Esophagus (tissue), 2 donors: ENCODE data around the gene TTC28. TPM values are rescaled to one million over a fixed set of nuclear protein-coding genes. Genes with fewer than 3 reads are reported as not detected.
A peak's percentile ranks its signal among the peaks of the same experiment; 100 is the strongest.

Experiments
- H3K27ac ChIP-seq, 2 donors: one replicate each; pipeline ENCODE4 v1.5.1; 2013; ENCODE audit warnings: low read depth in 2 of 2, mild to moderate bottlenecking in 2 of 2, inconsistent platforms in 1 of 2, low read length in 1 of 2, moderate library complexity in 1 of 2
- H3K27me3 ChIP-seq, 2 donors: one replicate each; pipeline ENCODE4 v1.6.1; 2013; ENCODE audit warnings: low read length in 2 of 2, control low read depth in 1 of 2, mild to moderate bottlenecking in 1 of 2; ENCODE audit not compliant: insufficient read depth in 2 of 2, control insufficient read depth in 1 of 2
- H3K36me3 ChIP-seq, 2 donors: one replicate each; pipeline ENCODE4 v1.6.1; 2013; ENCODE audit warnings: low read length in 1 of 2; ENCODE audit not compliant: control insufficient read depth in 2 of 2, insufficient read depth in 2 of 2
- H3K4me1 ChIP-seq, 2 donors: one replicate each; pipeline ENCODE4 v1.6.1; 2013; ENCODE audit warnings: low read length in 1 of 2; ENCODE audit not compliant: control insufficient read depth in 2 of 2, insufficient read depth in 2 of 2
- H3K4me3 ChIP-seq, 2 donors: one replicate each; pipeline ENCODE4 v1.5.1; 2013; ENCODE audit warnings: low read length in 2 of 2, mild to moderate bottlenecking in 2 of 2, low read depth in 1 of 2, moderate library complexity in 1 of 2
- H3K9me3 ChIP-seq, 2 donors: one replicate each; pipeline ENCODE4 v1.6.1; 2013; ENCODE audit warnings: mild to moderate bottlenecking in 2 of 2, low read depth in 1 of 2, low read length in 1 of 2, moderate library complexity in 1 of 2; ENCODE audit not compliant: control insufficient read depth in 2 of 2, insufficient read depth in 1 of 2
- WGBS, 2 donors: extraction: QIAGEN DNeasy Blood & Tissue Kit; methylation state at CpG; one replicate each; pipeline ENCODE4 v1.1.7; 2013; 5-methylcytosine and 5-hydroxymethylcytosine counted together
- polyA plus RNA-seq, 2 donors: library from polyadenylated mRNA; stranded (reverse); fragments of 200-250 nt; gene quantifications; one replicate each; pipeline ENCODE4 v1.2.3, GENCODE V29; 2013
- donor health status: healthy with polysubstance abuse.
- donor health status: Bipolar disorder and iron deficiency.

Gene TTC28
- polyA plus RNA-seq, 2 donors, result 1.4 to 2.6 TPM

DNA sequence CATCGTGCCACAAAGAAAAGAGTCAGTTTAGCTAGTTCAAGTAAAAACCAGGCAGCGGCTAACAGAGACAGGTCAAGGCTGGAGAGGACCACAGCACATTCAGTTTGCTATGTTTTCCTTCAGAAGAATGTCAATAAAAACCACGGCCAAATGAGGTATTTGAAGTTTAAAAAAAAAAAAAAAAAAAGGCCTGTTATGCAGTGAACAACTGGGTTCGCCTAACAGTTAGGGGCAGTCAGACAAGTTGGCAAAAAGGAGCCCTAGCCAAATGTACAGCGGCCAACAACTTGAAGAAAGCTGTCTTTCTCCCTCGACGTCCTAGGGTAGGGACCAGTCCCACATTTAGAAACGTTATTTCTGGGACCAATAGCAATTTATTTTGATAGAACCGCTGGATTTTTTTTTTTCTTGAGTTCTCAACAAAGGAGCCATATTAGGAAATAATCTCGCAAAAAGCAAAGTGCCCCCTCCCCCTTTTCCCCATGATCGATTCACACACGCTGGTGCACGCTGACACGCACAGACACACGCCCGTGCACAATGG is 237.8 kb downstream of the TTC28 start:
- Histone ChIP-seq H3K27me3 (no peaks in the 10 kb centered on the region), H3K9me3 (no peaks in the 10 kb centered on the region), H3K4me1 (no peaks in the 10 kb centered on the region), H3K4me3 (peak overlapping the region; percentile 48 to 66), H3K27ac (peak overlapping the region; percentile 64 to 69), H3K36me3 (no peaks in the 10 kb centered on the region)
- WGBS, 2 donors, result 8 to 9% methylated on average over 15 to 16 of the region's 16 CpGs

DNA sequence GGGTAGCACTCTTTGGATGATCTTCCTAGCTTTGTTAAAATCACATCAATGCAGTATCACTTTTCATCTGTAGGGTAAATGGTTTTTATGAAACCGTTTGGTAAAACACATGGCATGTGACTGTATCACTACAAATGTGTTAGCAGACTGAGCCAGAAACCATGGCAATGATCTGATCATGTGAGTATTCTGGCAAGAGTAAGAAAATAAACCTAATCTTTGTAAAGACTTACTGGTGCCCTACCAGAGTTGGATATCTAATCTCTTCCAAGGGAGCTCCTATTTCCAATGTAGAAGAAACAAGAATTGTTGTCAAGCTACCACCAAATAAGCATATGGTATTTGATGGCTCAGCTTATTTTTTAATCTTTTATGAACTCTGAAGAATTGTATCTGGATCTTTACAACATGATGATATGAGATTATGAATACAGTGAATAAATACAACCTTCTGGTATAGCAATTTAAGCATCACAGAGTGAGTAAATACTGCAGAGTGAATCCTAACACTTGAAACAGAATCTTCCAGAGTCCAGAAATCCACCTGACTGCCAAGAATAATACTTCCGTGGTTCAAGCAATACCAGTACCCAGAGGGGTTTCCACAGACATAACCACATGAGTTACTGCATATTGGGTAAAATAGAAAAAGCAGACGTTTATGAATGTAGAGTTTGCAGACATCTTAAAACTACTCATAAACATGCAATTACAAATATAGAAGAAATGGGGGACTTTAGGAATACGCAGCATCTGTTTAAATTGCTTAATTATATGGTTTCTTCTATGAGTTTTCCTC is 238.8 kb downstream of the TTC28 start:
- no peak overlapping the region for H3K4me3 ChIP-seq
- H3K4me1 ChIP-seq, result no peaks in the 10 kb centered on the region
- WGBS, 2 donors, result 49 to 55% methylated on average over 4 of the region's 4 CpGs
- no peaks in the 10 kb centered on the region for H3K9me3 ChIP-seq
- H3K36me3 ChIP-seq, result no peaks in the 10 kb centered on the region
- no peaks in the 10 kb centered on the region for H3K27me3 ChIP-seq
- no peak overlapping the region for H3K27ac ChIP-seq

DNA sequence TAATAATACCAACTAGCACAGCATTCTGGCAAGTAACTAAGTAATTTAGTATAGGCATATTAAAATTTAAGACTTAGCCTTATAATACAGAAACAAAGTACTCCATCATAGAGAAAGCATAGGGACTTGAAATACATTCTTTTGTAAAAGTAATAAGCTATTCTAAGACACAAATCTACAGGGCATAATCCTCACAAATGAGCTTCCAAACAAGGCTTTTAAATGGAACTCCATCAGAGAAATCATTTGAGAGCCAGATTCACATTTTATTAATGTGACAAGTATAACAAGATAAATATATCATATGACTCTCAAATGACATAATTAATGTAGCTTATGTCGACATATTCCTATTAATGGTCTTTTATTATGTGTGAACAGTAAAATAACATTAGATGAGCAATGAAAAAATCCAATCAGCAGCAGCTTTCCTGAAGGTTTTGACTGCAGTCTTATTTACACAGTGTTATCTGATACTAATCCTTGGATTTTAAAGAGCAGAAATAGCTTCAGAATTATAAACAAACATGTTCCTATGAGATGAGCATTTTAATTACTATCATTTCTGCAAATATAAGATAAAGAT is 241.4 kb downstream of the TTC28 start:
- no peaks in the 10 kb centered on the region for H3K9me3 ChIP-seq
- H3K36me3 ChIP-seq, result no peaks in the 10 kb centered on the region
- H3K27ac ChIP-seq, result no peak overlapping the region
- WGBS, 2 donors, result 38 to 41% methylated on average over 1 of the region's 1 CpG
- H3K27me3 ChIP-seq, result no peaks in the 10 kb centered on the region
- H3K4me3 ChIP-seq, result no peak overlapping the region
- no peaks in the 10 kb centered on the region for H3K4me1 ChIP-seq

DNA sequence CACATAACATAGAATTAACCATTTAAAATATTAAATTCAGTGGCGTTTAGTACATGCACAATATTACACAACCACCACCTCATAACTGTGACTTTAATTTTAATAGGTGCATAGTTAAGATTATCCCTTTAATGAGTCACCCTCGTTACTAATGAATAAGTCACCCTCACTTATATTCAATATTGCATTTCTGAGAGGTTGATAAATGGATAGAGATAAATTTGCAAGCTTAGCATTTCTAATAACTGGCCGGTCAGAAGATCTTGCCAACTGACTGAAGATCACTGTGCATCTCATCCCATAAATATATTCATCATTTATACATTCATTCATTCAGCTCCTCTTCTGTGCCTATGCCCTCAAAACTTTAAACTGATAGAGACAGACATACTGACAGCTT is 243.7 kb downstream of the TTC28 start:
- H3K27me3 ChIP-seq, result no peaks in the 10 kb centered on the region
- 55 to 58% methylated on average over 3 of the region's 3 CpGs for WGBS, 2 donors
- no peak overlapping the region for H3K27ac ChIP-seq

DNA sequence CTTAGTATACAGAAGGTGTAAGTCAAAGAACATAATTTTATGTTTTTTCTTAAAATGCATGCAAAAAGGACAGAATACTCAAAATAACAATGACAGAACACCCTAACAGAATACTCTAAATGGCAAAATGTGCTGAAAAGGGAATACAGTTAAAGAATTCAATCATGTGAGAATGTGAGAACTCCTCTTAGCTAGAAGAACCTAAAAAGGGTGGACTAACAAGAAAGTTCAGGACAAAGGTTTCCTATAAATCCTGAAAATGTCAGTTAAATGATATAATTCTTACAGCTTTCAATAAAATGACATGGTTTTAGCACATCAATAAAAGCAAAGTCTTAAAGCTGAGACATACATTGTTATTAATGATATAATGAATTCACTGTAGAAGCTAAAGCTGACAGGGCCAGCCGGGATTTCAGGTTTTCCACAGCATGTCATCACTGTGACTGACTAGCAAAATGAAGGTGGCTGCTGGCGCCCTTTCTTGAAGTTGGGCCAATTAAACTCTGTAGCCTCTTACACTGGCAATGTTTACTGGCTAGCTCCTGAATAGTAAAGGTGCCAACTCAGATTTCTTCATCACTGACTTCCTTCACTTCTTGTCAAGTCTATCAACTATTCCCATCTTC is 244.4 kb downstream of the TTC28 start:
- H3K4me1 ChIP-seq, result no peaks in the 10 kb centered on the region
- no peaks in the 10 kb centered on the region for H3K9me3 ChIP-seq
- H3K36me3 ChIP-seq, result no peaks in the 10 kb centered on the region
- 44 to 48% methylated on average over 2 of the region's 2 CpGs for WGBS, 2 donors
- H3K27me3 ChIP-seq, result no peaks in the 10 kb centered on the region
- no peak overlapping the region for H3K4me3 ChIP-seq
- H3K27ac ChIP-seq, result no peak overlapping the region

More for the DNA sequence above, 243.7 kb downstream of the TTC28 start:
- no peaks in the 10 kb centered on the region for H3K9me3 ChIP-seq
- no peaks in the 10 kb centered on the region for H3K36me3 ChIP-seq
- H3K4me1 ChIP-seq, result no peaks in the 10 kb centered on the region
- no peak overlapping the region for H3K4me3 ChIP-seq

DNA sequence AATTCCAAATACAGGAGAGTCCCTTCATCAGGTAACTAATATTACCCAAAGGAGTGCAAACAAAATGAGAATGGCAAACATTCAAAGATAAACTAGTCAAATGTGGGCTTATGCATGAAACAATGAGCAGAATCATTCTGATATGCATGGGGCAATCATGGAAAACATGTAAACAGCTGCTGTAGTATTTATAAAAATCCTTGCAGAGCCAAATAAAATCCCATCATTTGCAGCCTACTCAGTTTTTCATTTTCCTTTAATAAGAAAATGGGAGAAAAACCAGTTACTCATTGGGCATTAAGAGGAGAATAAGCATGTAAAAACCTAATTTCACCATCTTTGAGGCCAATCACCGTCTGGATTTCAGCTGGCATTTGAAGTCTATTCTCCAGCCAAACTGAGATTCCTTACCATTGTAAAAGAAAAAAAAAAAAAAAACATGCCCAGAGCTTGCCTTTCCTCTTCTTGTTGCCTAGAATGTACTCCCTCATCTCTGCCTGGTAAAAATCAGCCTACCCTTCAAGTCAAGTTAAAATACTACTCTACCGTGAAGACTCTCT is 249.1 kb downstream of the TTC28 start:
- no peak overlapping the region for H3K4me3 ChIP-seq
- H3K27ac ChIP-seq, result no peak overlapping the region
- H3K4me1 ChIP-seq, result no peaks in the 10 kb centered on the region
- H3K27me3 ChIP-seq, result no peaks in the 10 kb centered on the region
- no peaks in the 10 kb centered on the region for H3K9me3 ChIP-seq
- 40 to 61% methylated on average over 2 of the region's 2 CpGs for WGBS, 2 donors
- no peaks in the 10 kb centered on the region for H3K36me3 ChIP-seq

DNA sequence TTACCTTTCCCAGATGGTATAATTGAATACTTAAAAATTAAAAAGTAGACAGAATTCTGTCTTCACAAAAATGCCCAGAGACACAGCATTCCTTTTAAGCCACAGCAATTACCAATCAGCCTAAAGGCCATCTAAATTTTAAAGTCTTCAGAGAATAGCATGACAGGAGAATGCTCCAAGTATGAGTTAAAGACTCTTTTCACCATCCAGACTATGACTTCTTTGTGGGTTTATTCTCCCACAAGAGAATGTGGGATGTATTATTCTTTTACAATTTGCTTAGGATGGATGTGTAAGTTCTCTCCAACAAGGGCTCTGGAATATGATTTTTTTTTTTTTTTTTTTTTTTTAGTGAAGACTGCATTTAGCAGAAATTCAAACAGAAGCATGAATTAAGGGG is 249.9 kb downstream of the TTC28 start:
- no peaks in the 10 kb centered on the region for H3K36me3 ChIP-seq
- no peaks in the 10 kb centered on the region for H3K4me1 ChIP-seq

DNA sequence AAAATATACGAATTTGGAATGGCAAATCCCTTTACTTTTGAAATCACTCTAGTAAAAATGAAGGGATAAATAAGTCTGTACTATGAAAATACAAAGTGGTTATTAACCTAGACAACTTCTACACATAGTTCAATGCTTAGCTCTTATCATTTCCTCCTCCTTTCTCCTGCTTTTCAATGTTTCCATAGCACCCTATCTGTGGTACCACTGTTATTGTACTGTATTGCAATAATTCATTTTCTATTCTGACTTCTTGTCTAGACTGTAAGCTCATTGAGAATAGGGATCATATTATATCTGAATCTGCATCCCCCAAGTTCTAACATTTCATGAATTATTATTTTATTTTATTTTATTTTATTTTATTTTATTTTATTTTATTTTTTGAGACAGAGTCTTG is 251.4 kb downstream of the TTC28 start:
- 78 to 81% methylated on average over 1 of the region's 1 CpG for WGBS, 2 donors
- Histone ChIP-seq H3K36me3 (no peaks in the 10 kb centered on the region), H3K4me1 (no peaks in the 10 kb centered on the region), H3K27me3 (no peaks in the 10 kb centered on the region), H3K27ac (no peak overlapping the region), H3K4me3 (no peak overlapping the region), H3K9me3 (no peaks in the 10 kb centered on the region)

More for the DNA sequence above, 249.9 kb downstream of the TTC28 start:
- Histone ChIP-seq H3K9me3 (no peaks in the 10 kb centered on the region), H3K4me3 (no peak overlapping the region), H3K27me3 (no peaks in the 10 kb centered on the region), H3K27ac (no peak overlapping the region)

DNA sequence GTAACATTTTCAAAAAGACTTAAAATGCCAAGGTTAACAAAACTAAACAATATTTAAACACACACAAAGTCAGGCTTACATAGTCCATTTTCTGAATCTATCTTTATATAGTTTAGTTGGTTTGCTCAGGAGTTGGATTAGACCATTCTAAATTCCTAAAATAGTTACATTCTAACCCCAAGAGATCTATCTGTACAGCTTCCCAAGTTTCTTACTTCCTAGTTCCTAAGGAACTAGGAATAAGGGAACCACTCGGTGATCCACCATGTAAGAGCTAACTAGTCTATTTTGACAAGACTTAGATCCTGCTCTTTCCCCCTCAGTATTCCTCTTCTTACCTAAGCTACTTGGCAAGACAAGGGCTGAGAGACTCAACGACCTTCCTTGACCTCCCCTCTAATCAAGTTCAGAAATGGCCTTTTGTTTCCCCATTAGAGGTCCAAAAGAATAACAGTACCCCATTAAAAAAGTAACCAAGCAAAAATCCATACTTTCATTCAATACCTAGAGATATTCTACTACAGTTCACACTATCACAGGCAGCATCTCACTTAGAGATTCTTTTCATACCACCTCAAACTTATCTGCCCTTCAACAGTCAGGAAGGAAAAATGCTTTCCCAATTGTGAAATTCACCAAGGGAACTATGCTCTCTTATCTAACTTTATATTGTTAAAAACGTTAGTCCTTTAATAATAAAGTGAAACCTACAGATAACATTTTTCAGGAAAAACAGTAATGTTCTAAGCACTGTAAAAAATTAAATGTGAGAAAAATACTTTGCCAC is 253.1 kb downstream of the TTC28 start:
- Histone ChIP-seq H3K36me3 (no peaks in the 10 kb centered on the region), H3K9me3 (no peaks in the 10 kb centered on the region), H3K4me1 (no peaks in the 10 kb centered on the region), H3K27ac (no peak overlapping the region), H3K27me3 (no peaks in the 10 kb centered on the region), H3K4me3 (no peak overlapping the region)
- WGBS, 2 donors, result 51 to 73% methylated on average over 3 of the region's 3 CpGs
